ENCODE data around the gene ADGRV1. TPM values are rescaled to one million over a fixed set of nuclear protein-coding genes. Genes with fewer than 3 reads are reported as not detected.

The ADGRV1 gene
- total RNA-seq, 1 experiment from 2014 or later = 64.8 TPM

GRCh38 chr5:90873033-90873517 lies 314.5 kb downstream of the ADGRV1 start:
- DNase-seq = no peak
- Histone ChIP-seq H2BK20ac (ENCODE audit: low read depth, low read length, poor library complexity, severe bottlenecking) (no peak overlapping the region), H4K5ac (ENCODE audit: insufficient read length, low read depth, low read length) (no peak overlapping the region), H3K4me1 (ENCODE audit: insufficient read depth, low read length) (no peaks in the 10 kb centered on the region), H4K8ac (replicated peaks; ENCODE audit: insufficient read length, low read depth, low read length) (no peak overlapping the region), H2AK5ac (ENCODE audit: insufficient read length, low read length) (no peak overlapping the region), H3K9ac (ENCODE audit: extremely low read depth, insufficient read length, low read length) (no peak overlapping the region), H3K23ac (ENCODE audit: insufficient read length, low read depth, low read length) (no peak overlapping the region), H2BK5ac (ENCODE audit: insufficient read length, low read length) (no peak overlapping the region), H2BK12ac (ENCODE audit: insufficient read length, low read depth, low read length) (no peak overlapping the region), H3K14ac (ENCODE audit: insufficient read depth, low read length) (no peak overlapping the region), H3K79me2 (ENCODE audit: insufficient read depth, low read length) (no peaks in the 10 kb centered on the region), H3K27me3 (ENCODE audit: insufficient read depth, low read length) (no peaks in the 10 kb centered on the region), H3K18ac (ENCODE audit: insufficient read length, low read depth, low read length) (no peak overlapping the region), H2BK120ac (ENCODE audit: low read depth, low read length, poor library complexity, severe bottlenecking) (no peak overlapping the region), H3K4me2 (ENCODE audit: insufficient read depth, insufficient read length, low read length) (no peak overlapping the region), H3K56ac (ENCODE audit: insufficient read length, low read depth, low read length) (no peak overlapping the region), H4K91ac (ENCODE audit: insufficient read length, low read depth, low read length) (no peak overlapping the region), H3K9me3 (ENCODE audit: control insufficient read depth, low read depth, low read length) (no peaks in the 10 kb centered on the region), H4K20me1 (ENCODE audit: control insufficient read depth, insufficient read depth, insufficient read length) (no peaks in the 10 kb centered on the region), H3K23me2 (ENCODE audit: insufficient read length, low read depth, low read length, poor library complexity, severe bottlenecking) (no peaks in the 10 kb centered on the region), H3T11ph (ENCODE audit: low read length) (no peak overlapping the region), H3K79me1 (ENCODE audit: insufficient read depth, low read depth, low read length, poor library complexity, severe bottlenecking) (no peaks in the 10 kb centered on the region), H2AFZ (ENCODE audit: low read length) (no peak overlapping the region), H3K27ac (ENCODE audit: insufficient read length, low read depth, low read length) (no peak overlapping the region), H2BK15ac (ENCODE audit: low read depth, low read length) (no peak overlapping the region), H3K4ac (ENCODE audit: low read depth, low read length) (no peak overlapping the region)
- Mint-ChIP-seq H3K36me3 (ENCODE audit: insufficient read depth in 1 of 3, low read depth in 3 of 3) (peaks cover 0 to 13% (median 8%) of the 10 kb centered on the region in 3 experiments; a peak in 5 of 7 replicates), H3K4me1 (peaks cover 19 to 26% of the 10 kb centered on the region in 2 experiments), H3K4me3 (no peak overlapping the region), H3K27me3 (ENCODE audit: low read depth) (no peaks in the 10 kb centered on the region), H3K27ac (peak overlapping the region in 1 of 3 experiments; percentile 14; a peak in 1 of 7 replicates), H3K9me3 (no peaks in the 10 kb centered on the region)
- no CpG with 5 or more reads among the region's 3 CpGs for WGBS (ENCODE audit: extremely low coverage, insufficient read length, low lambda C conversion rate)
- no peak for TF ChIP-seq CTCF (conservative IDR thresholded peaks at IDR 0.05)

All from H9 (cell line).